Pulmonary artery endothelial cell (primary cell): Measurements from ENCODE around the gene NTRK2. TPM values are rescaled to one million over a fixed set of nuclear protein-coding genes. Genes with fewer than 3 reads are reported as not detected.

Experiments
- DNase-seq: peaks from one replicate; pipeline ENCODE4 v3.0.0-alpha.2; 2011; ENCODE audit warnings: low read depth, low spot score
- total RNA-seq: library from RNA; depleted of rRNA; stranded (reverse); fragments of >200 nt; gene quantifications from 2 replicates; pipeline ENCODE4 v1.2.3, GENCODE V29; 2014

NTRK2 gene
- total RNA-seq, 1 donor from 2014 or later, result under 0.01 TPM

GRCh38 chr9:84736081-84736480, 66.6 kb downstream of the NTRK2 start:
- no peak for DNase-seq

GRCh38 chr9:84736536-84736935, 67.0 kb downstream of the NTRK2 start:
- no peak for DNase-seq

- DNase-seq, result no peak
These were observed 68.8 kb downstream of the NTRK2 start for GRCh38 chr9:84738353-84738752.

- DNase-seq, result no peak
These were observed 72.7 kb downstream of the NTRK2 start for GRCh38 chr9:84742261-84742660.

GRCh38 chr9:84744195-84744594, 74.7 kb downstream of the NTRK2 start:
- DNase-seq, result no peak

GRCh38 chr9:84744726-84745125, 75.2 kb downstream of the NTRK2 start:
- DNase-seq, result no peak

GRCh38 chr9:84748112-84748511, 78.6 kb downstream of the NTRK2 start:
- no peak for DNase-seq

- no peak for DNase-seq
These were observed 80.8 kb downstream of the NTRK2 start for GRCh38 chr9:84750152-84750865.

GRCh38 chr9:84751921-84752320, 82.4 kb downstream of the NTRK2 start:
- DNase-seq, result no peak

GRCh38 chr9:84754461-84754860, 84.9 kb downstream of the NTRK2 start:
- DNase-seq, result no peak

- no peak for DNase-seq
These were observed 85.4 kb downstream of the NTRK2 start for GRCh38 chr9:84754881-84755280.

GRCh38 chr9:84755380-84755779, 85.9 kb downstream of the NTRK2 start:
- no peak for DNase-seq

GRCh38 chr9:84756171-84756570, 86.6 kb downstream of the NTRK2 start:
- DNase-seq, result no peak

GRCh38 chr9:84756731-84757130, 87.2 kb downstream of the NTRK2 start:
- no peak for DNase-seq

- no peak for DNase-seq
These were observed 89.3 kb downstream of the NTRK2 start for GRCh38 chr9:84758817-84759216.

- DNase-seq, result no peak
These were observed 89.8 kb downstream of the NTRK2 start for GRCh38 chr9:84759300-84759750.

- DNase-seq, result no peak
These were observed 90.3 kb downstream of the NTRK2 start for GRCh38 chr9:84759804-84760203.

GRCh38 chr9:84761137-84761808, 91.7 kb downstream of the NTRK2 start:
- no peak for DNase-seq

- DNase-seq, result no peak
These were observed 103.0 kb downstream of the NTRK2 start for GRCh38 chr9:84772511-84772910.

GRCh38 chr9:84773022-84773421, 103.5 kb downstream of the NTRK2 start:
- no peak for DNase-seq

- no peak for DNase-seq
These were observed 105.6 kb downstream of the NTRK2 start for GRCh38 chr9:84775056-84775643.

- no peak for DNase-seq
These were observed 109.0 kb downstream of the NTRK2 start for GRCh38 chr9:84778570-84778969.

- DNase-seq, result no peak
These were observed 110.4 kb downstream of the NTRK2 start for GRCh38 chr9:84779883-84780282.
